ENCODE results near the gene FBRSL1.

Gene FBRSL1

GRCh38 chr12:132450418-132451171, 39.4 kb upstream of the FBRSL1 start:
- Histone ChIP-seq H2AK5ac (ENCODE audit: low read depth, low read length) (peak overlapping the region; percentile 66), H3K9ac (ENCODE audit: low read depth, low read length, poor library complexity) (no peak overlapping the region), H3K14ac (ENCODE audit: low read length) (peak overlapping the region; percentile 31), H3K4me2 (ENCODE audit: insufficient read depth, low read length, poor library complexity, severe bottlenecking) (no peak overlapping the region), H3K23ac (ENCODE audit: low read depth, low read length, poor library complexity) (peak overlapping the region; percentile 8), H3K4me3 (ENCODE audit: low read length in 2 of 2) (no peak overlapping the region), H4K91ac (ENCODE audit: low read depth, low read length, poor library complexity) (no peak overlapping the region), H3K27ac (replicated peaks; ENCODE audit: low read length) (no peak overlapping the region), H3K4me1 (ENCODE audit: control insufficient read depth in 2 of 2, insufficient read depth in 1 of 2, low read depth in 1 of 2, low read length in 2 of 2) (peaks cover 0 to 17% of the 10 kb centered on the region in 2 donors), H3K4ac (ENCODE audit: low read length) (no peak overlapping the region), H3K9me3 (replicated peaks in 1 of 2; ENCODE audit: control insufficient read depth in 2 of 2, insufficient read depth in 1 of 2, low read depth in 1 of 2, low read length in 2 of 2) (peaks cover 0 to 3% of the 10 kb centered on the region in 2 donors), H3K27me3 (ENCODE audit: control insufficient read depth in 3 of 3, insufficient read depth in 3 of 3, low read depth in 1 of 3, low read length in 3 of 3) (peaks cover 0 to 70% (median 4%) of the 10 kb centered on the region in 3 experiments), H3K18ac (ENCODE audit: low read length) (peak overlapping the region; percentile 65), H2AFZ (ENCODE audit: low read length) (no peak overlapping the region), H2BK15ac (ENCODE audit: low read length) (peak overlapping the region; percentile 91), H2BK5ac (ENCODE audit: low read length) (no peak overlapping the region), H2BK12ac (ENCODE audit: low read length) (no peak overlapping the region), H3K36me3 (replicated peaks in 1 of 2; ENCODE audit: control insufficient read depth in 2 of 2, insufficient read depth in 2 of 2, low read length in 2 of 2) (no peaks in the 10 kb centered on the region), H3K79me1 (ENCODE audit: low read depth, low read length) (peaks cover under 1% of the 10 kb centered on the region), H4K8ac (ENCODE audit: low read depth, low read length) (no peak overlapping the region), H2BK120ac (ENCODE audit: low read depth, low read length) (no peak overlapping the region)
- no peak for DNase-seq (ENCODE audit: low spot score)
- no CpG with 5 or more reads among the region's 22 CpGs for WGBS, 2 donors (ENCODE audit: extremely low coverage in 2 of 2, insufficient read length in 2 of 2, insufficient replicate concordance in 1 of 2)

- peak overlapping the region; percentile 8 for H3K23ac ChIP-seq (ENCODE audit: low read depth, low read length, poor library complexity)
- peaks cover 0 to 23% of the 10 kb centered on the region in 2 donors for H3K4me1 ChIP-seq (ENCODE audit: control insufficient read depth in 2 of 2, insufficient read depth in 1 of 2, low read depth in 1 of 2, low read length in 2 of 2)
- peak overlapping the region; percentile 58 for H2BK5ac ChIP-seq (ENCODE audit: low read length)
- no peak overlapping the region for H3K27ac ChIP-seq (replicated peaks; ENCODE audit: low read length)
- peaks cover 6% of the 10 kb centered on the region for H3K79me1 ChIP-seq (ENCODE audit: low read depth, low read length)
- peak overlapping the region; percentile 94 for H2AK5ac ChIP-seq (ENCODE audit: low read depth, low read length)
- no peaks in the 10 kb centered on the region for H3K36me3 ChIP-seq (replicated peaks in 1 of 2; ENCODE audit: control insufficient read depth in 2 of 2, insufficient read depth in 2 of 2, low read length in 2 of 2)
- H3K18ac ChIP-seq (ENCODE audit: low read length): peak overlapping the region; percentile 65
- H3K4me2 ChIP-seq (ENCODE audit: insufficient read depth, low read length, poor library complexity, severe bottlenecking): no peak overlapping the region
- peak overlapping the region; percentile 84 for H3K4ac ChIP-seq (ENCODE audit: low read length)
- H3K9ac ChIP-seq (ENCODE audit: low read depth, low read length, poor library complexity): no peak overlapping the region
- H3K27me3 ChIP-seq (ENCODE audit: control insufficient read depth in 3 of 3, insufficient read depth in 3 of 3, low read depth in 1 of 3, low read length in 3 of 3): peaks cover 0 to 64% (median 5%) of the 10 kb centered on the region in 3 experiments
- H2BK15ac ChIP-seq (ENCODE audit: low read length): peak overlapping the region; percentile 91
- H4K8ac ChIP-seq (ENCODE audit: low read depth, low read length): peak overlapping the region; percentile 49
- H2BK120ac ChIP-seq (ENCODE audit: low read depth, low read length): no peak overlapping the region
- peak overlapping the region; percentile 31 for H3K14ac ChIP-seq (ENCODE audit: low read length)
- no peak for DNase-seq (ENCODE audit: low spot score)
- H2BK12ac ChIP-seq (ENCODE audit: low read length): peak overlapping the region; percentile 77
- H3K4me3 ChIP-seq (ENCODE audit: low read length in 2 of 2): no peak overlapping the region
- no peak overlapping the region for H2AFZ ChIP-seq (ENCODE audit: low read length)
- H4K91ac ChIP-seq (ENCODE audit: low read depth, low read length, poor library complexity): no peak overlapping the region
- H3K9me3 ChIP-seq (replicated peaks in 1 of 2; ENCODE audit: control insufficient read depth in 2 of 2, insufficient read depth in 1 of 2, low read depth in 1 of 2, low read length in 2 of 2): peaks cover 0 to 7% of the 10 kb centered on the region in 2 donors
- no CpG with 5 or more reads among the region's 35 CpGs for WGBS, 2 donors (ENCODE audit: extremely low coverage in 2 of 2, insufficient read length in 2 of 2, insufficient replicate concordance in 1 of 2)
Observed at GRCh38 chr12:132451172-132451835, 38.6 kb upstream of the FBRSL1 start.

- H3K14ac ChIP-seq (ENCODE audit: low read length): no peak overlapping the region
- H3K4me2 ChIP-seq (ENCODE audit: insufficient read depth, low read length, poor library complexity, severe bottlenecking): no peak overlapping the region
- H3K9me3 ChIP-seq (replicated peaks in 1 of 2; ENCODE audit: control insufficient read depth in 2 of 2, insufficient read depth in 1 of 2, low read depth in 1 of 2, low read length in 2 of 2): peaks cover 0 to 7% of the 10 kb centered on the region in 2 donors
- H2BK5ac ChIP-seq (ENCODE audit: low read length): no peak overlapping the region
- H3K4ac ChIP-seq (ENCODE audit: low read length): peak overlapping the region; percentile 84
- H3K23ac ChIP-seq (ENCODE audit: low read depth, low read length, poor library complexity): peak overlapping the region; percentile 83
- H3K4me3 ChIP-seq (ENCODE audit: low read length in 2 of 2): peak overlapping the region in 1 of 2 donors; percentile 1
- peaks cover 0 to 29% of the 10 kb centered on the region in 2 donors for H3K4me1 ChIP-seq (ENCODE audit: control insufficient read depth in 2 of 2, insufficient read depth in 1 of 2, low read depth in 1 of 2, low read length in 2 of 2)
- H3K27me3 ChIP-seq (ENCODE audit: control insufficient read depth in 3 of 3, insufficient read depth in 3 of 3, low read depth in 1 of 3, low read length in 3 of 3): peaks cover 0 to 64% (median 5%) of the 10 kb centered on the region in 3 experiments
- H2BK120ac ChIP-seq (ENCODE audit: low read depth, low read length): no peak overlapping the region
- H3K27ac ChIP-seq (replicated peaks; ENCODE audit: low read length): no peak overlapping the region
- H4K8ac ChIP-seq (ENCODE audit: low read depth, low read length): no peak overlapping the region
- H3K36me3 ChIP-seq (replicated peaks in 1 of 2; ENCODE audit: control insufficient read depth in 2 of 2, insufficient read depth in 2 of 2, low read length in 2 of 2): no peaks in the 10 kb centered on the region
- H3K18ac ChIP-seq (ENCODE audit: low read length): peak overlapping the region; percentile 3
- no peak overlapping the region for H2AFZ ChIP-seq (ENCODE audit: low read length)
- peak overlapping the region; percentile 94 for H2AK5ac ChIP-seq (ENCODE audit: low read depth, low read length)
- peak overlapping the region; percentile 91 for H2BK15ac ChIP-seq (ENCODE audit: low read length)
- no peak for DNase-seq (ENCODE audit: low spot score)
- no peak overlapping the region for H4K91ac ChIP-seq (ENCODE audit: low read depth, low read length, poor library complexity)
- H3K9ac ChIP-seq (ENCODE audit: low read depth, low read length, poor library complexity): no peak overlapping the region
- no CpG with 5 or more reads among the region's 10 CpGs for WGBS, 2 donors (ENCODE audit: extremely low coverage in 2 of 2, insufficient read length in 2 of 2, insufficient replicate concordance in 1 of 2)
- peak overlapping the region; percentile 77 for H2BK12ac ChIP-seq (ENCODE audit: low read length)
- H3K79me1 ChIP-seq (ENCODE audit: low read depth, low read length): peaks cover 6% of the 10 kb centered on the region
Observed at GRCh38 chr12:132451836-132452195, 38.1 kb upstream of the FBRSL1 start.
